LoVo (cell line): ENCODE data around the gene EIF4G3.
"Not testable (repeated sequence)": the region's sequence is repeated elsewhere in the genome, so short reads cannot be mapped to it uniquely, and the experiment has no call there.

ENCODE experiments used
- DNase-seq: peaks from one replicate; pipeline ENCODE4 v3.0.0-alpha.2; 2016; ENCODE audit warnings: low spot score

The EIF4G3 gene

DNA sequence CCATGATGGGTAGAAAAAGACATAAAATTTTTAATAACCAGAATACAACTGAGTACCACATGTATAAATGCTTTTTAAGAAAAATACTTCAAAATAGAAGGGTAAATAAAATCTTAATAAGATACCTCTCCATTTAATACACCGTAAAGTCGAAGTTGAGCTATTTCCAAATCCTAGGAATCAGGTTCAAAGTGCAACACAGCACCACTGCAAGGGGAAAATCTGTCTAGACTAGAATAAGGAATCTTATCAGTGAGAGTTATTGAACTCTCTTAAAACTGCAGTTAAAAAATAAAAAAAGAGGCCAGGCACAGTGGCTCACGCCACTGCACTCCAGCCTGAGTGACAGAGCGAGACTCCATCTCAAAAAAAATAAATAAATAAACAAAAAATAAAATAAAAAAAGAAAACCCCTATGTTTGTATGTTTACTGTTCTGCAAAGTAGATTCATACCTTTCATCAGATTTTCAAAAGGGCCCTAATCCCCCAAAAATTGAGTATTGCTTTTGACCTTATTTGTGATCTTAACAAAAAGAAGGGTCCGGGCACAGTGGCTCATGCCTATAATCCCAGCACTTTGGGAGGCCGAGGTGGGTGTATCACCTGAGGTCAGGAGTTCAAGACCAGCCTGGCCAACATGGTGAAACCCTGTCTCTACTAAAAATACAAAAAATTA is 109.0 kb downstream of the EIF4G3 start:
- no peak for DNase-seq

- no peak for DNase-seq
Measured at GRCh38 chr1:21066356-21067012, 110.2 kb downstream of the EIF4G3 start.

GRCh38 chr1:21065851-21066250 is 110.8 kb downstream of the EIF4G3 start:
- no peak for DNase-seq

DNA sequence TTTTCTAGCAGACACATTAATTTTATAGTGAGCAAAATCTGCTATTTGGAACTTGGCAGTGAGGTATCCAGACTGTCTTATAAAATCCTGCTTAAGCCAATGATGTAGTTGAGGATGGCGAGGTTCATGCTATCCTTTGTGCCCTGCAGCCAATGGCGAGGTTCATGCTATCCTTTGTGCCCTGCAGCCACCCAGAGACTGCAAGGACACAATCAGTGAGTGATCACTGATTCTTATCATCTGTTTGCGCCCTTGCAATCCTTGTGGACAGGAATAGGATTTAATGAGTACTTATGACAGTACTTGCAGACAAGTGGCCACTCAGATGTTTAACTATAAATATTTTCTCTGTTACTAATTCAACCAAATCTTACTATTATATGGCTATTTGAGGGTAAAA is 112.6 kb downstream of the EIF4G3 start:
- no peak for DNase-seq

DNA sequence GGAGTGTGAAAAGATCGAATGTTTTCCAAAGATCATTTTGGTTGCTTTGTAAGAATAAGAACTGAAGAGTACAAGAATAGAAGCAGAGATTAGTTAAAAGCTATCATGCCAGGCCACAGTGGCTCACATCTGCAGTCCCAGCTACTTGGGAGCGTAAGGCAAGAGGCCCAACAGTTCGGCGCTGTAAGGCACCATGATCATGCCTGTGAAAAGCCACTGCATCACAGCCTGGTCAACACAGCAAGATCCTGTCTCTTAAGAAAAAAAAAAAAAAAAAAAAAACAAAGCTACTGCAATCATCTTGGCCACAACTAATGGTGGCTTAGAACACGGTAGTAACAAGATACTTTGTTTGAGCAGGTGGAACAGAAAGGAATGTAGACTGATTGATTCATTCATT is 116.2 kb downstream of the EIF4G3 start:
- no peak for DNase-seq

- no peak for DNase-seq
Measured at GRCh38 chr1:21059021-21059420, 117.7 kb downstream of the EIF4G3 start.

DNA sequence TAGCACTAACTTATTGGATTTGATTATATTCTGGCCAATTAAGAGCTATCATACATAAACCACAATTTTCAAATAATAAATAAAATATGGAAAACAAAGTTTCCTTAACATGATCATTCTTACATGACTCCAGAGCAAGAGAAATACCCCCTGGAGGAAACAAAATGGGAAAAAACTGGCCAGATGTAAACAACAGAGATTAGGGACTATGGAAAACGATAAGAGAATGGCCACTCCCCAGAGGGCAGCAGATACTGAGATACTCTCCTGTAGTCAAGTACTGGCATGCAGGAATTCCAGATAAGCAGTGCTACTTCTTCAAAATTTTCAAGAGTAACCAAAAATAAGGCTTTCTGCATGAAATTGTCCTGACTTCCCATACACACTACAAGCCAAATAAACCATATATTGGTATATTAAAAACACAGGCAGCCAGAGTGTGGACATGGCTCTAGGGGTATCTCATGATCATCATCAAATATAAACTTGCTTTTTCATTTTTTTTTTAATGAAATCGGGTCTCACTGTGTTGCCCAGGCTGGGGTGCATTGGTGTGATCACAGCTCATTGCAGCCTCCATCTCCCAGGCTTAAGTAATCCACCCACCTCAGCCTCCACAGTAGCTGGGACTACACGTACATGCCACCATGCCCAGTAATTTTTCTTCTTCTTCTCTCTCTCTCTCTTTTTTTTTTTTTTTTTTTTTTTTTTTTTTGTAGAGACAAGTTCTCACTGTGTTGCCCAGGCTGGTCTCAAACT is 118.5 kb downstream of the EIF4G3 start:
- no peak for DNase-seq

DNA sequence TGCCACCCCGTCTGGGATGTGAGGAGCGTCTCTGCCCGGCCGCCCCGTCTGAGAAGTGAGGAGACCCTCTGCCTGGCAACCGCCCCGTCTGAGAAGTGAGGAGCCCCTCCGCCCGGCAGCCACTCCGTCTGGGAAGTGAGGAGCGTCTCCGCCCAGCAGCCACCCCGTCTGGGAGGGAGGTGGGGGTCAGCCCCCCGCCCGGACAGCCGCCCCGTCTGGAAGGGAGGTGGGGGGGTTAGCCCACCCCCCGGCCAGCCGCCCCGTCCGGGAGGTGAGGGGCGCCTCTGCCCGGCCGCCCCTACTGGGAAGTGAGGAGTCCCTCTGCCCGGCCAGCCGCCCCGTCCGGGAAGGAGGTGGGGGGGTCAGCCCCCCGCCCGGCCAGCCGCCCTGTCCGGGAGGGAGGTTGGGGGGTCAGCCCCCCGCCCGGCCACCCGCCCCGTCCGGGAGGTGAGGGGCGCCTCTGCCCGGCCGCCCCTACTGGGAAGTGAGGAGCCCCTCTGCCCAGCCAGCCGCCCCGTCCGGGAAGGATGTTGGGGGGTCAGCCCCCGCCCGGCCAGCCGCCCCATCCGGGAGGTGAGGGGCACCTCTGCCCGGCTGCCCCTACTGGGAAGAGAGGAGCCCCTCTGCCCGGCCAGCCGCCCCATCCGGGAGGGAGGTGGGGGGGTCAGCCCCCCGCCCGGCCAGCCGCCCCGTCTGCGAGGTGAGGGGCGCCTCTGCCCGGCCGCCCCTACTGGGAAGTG is 123.3 kb downstream of the EIF4G3 start:
- not testable (repeated sequence) for DNase-seq

- DNase-seq, result no peak
Measured at GRCh38 chr1:21052034-21052433, 124.7 kb downstream of the EIF4G3 start.

DNA sequence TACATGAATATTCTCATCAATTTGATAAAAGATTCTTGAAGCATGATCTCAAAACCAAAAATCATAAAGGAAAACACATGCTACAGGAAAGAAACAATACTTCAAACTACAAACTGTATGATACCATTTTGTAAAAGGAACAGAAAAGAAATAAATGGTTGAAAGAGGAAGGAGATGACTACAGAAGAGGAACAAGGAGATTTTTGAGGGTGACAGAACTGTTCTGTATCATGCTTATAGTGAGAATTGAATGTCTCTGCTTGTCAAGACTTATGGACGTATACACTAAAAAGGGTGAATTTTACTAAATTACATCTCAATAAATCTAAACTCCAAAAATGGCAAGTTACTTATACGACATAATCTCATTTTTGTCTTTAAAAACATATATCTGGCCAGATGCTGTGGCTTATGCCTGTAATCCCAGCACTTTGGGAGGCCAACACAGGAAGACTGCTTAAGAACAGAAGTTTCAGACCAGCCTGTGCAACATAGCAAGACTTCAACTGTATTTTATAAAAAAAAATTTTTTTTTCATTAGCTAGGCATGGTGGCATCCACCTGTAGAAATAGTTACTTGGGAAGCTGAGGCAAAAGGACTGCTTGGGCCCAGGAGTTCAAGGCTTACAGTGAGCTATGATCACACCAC is 125.4 kb downstream of the EIF4G3 start:
- no peak for DNase-seq

DNA sequence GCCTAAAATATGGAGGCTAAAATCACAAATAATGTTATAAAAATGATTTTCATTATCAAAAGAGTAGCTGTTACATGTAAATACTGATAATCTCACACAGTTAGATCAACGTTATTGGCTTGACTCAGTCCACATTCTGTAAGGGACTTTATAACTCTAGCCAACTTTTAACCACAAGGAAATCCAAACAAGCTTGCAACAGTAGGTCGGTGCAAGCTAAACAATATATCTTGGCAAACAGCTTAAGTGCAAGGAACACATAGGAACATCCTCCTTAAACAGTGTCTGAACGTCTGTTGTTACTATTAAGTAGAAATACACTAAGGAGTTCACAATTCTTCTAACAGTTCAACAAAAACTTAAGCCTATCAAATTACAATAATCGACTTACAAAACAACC is 126.7 kb downstream of the EIF4G3 start:
- DNase-seq, result no peak

GRCh38 chr1:21048462-21048861 is 128.2 kb downstream of the EIF4G3 start:
- no peak for DNase-seq

DNA sequence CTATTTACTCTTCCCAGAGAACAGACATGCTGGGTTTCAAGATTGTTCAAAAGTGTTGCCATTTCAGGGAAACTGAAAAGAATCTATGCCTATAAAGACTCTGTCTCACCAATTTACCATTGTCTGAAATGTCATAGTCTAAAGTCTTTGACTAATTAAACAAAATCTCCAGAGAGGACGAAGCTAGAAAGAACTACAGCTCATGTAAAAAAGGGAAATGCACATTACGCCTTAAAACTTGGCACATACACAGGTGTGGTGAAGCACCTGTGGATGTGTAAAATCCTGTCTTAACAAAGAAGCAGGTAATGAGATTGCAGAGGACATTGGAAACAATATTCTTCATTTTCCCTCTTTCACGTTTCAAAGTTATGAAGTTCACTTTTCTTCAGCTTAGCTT is 130.6 kb downstream of the EIF4G3 start:
- DNase-seq, result no peak

- no peak for DNase-seq
Measured at GRCh38 chr1:21045351-21045750, 131.3 kb downstream of the EIF4G3 start.

DNA sequence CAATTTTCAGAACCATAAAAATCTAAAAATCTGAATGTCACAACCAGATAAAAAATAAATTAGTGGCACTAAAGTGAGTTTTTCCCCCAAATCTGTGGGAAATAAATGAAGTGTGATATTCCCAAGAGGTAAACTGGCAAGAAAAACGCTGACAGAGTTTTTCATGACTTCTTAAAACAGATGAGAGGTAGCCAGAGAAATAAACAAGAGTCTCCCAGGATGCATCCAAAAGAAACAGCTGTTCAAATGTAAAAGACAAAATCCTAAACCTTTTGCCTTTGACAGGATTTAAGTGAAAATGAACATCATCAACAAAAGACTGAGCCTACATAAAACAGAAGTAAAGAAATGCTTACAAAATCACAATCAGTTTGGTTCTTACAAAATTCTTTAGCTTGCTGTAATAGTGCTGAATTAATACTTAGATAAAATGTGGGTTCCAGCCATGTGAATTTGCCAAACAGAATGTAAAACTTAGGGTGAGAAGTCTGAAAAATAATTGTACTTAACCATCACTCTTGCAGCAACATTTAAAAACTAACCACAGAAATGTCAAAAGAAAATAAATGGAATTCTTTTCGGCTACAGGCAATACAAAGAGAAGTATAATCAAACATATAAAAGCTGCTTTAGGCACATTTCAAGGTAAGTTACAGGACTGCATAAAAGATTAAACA is 133.6 kb downstream of the EIF4G3 start:
- no peak for DNase-seq

- no peak for DNase-seq
Measured at GRCh38 chr1:21041541-21041940, 135.2 kb downstream of the EIF4G3 start.

DNA sequence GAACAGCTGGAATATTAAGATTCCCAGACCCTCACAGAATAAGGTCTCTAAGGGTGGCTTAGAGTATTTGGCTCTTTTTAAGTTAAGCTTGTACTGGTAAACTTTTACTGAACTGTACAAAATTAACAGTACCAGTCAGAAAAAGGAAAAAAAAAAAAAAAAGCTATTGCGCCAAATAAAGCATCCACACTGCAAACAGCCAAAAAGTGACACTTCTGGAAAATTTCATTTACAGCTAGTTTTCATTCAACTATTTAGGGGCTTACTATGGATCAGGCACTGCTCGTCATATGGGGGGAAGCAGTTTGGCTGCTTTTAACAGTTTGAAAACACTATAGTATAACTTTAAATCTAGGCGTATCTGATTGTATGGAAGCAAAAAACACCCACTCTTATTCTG is 139.6 kb downstream of the EIF4G3 start:
- no peak for DNase-seq

DNA sequence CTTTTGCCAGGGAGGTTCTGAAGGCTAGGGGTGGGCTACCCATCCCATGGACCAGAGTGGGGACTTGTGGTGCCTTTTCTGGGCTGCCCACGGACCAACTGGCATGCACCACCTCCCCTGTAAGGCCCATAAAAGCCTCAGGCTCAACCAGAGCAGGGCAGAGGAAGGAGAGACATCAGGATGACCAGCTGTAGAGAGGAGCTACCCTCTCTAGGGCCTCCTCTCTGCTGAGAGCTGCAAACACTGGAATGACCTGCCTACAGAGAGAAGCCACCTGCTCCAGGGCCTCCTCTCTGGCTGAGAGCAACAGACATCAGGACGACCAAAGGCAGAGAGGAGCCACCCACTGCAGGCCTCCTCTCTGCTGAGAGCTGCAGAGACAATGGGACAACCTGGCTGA is 140.9 kb downstream of the EIF4G3 start:
- DNase-seq, result no peak

- DNase-seq, result no peak
Measured at GRCh38 chr1:21034725-21035628, 141.7 kb downstream of the EIF4G3 start.

DNA sequence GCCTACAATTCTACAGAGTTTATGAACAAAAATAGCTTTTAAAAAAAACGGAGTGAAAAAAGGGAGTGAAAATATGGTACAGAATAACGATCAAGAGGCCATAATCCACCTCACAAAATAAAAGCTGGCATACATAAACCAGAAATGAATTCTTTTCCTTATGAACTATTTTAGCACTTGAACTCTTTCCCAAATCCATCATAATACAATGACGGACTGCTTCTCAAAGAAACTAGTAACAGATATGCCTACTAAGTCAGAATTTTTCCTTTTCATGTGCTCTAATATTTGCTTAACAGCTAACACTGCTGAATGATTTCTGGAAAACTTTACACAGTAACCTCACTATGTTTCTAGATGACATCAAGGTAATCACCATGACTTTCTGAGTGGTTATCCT is 144.0 kb downstream of the EIF4G3 start:
- no peak for DNase-seq
